Gastrocnemius medialis (tissue), 4 donors: ENCODE data around the gene PFKM.

ENCODE experiments used
- POLR2A ChIP-seq, 2 donors: fragments of 450-650 bp; IDR thresholded peaks; one replicate each; pipeline ENCODE4 v1.6.1; 2017; ENCODE audit warnings: antibody characterized with exemption in 2 of 2, mild to moderate bottlenecking in 2 of 2, moderate library complexity in 2 of 2
- TF ChIP-seq, protein P1 (sequence below), 5 experiments: fragments of 450-650 bp in 3 of 5; fragments of 200-600 bp in 2 of 5; sonication (generic) in 2 of 5; IDR thresholded peaks in 4 of 5; conservative IDR thresholded peaks in 1 of 5; 1 replicate in 4 of 5; 2 replicates in 1 of 5; pipeline ENCODE4 v1.5.1; 2016 to 2019; ENCODE audit warnings: antibody characterized with exemption in 5 of 5, mild to moderate bottlenecking in 3 of 5, moderate library complexity in 3 of 5

DNA sequence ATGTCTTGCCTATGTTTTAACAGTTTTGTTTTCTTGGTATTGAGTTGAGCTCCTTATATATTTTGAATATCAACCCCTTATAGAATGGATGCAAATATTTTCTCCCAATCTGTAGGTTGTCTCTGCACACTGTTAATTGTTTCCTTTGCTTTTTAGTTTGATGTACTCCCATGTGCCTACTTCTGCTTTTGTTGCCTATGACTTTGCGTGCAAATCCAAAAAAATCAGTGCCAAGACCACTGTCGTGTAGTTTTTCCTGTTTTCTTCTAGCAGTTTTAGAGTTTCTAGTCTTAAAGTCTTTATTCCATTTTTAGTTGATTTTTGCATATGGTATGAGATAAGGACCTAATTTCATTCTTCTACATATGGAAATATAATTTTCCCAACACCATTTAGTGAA lies 42.1 kb upstream of the PFKM start:
- TF ChIP-seq, protein P1, sequence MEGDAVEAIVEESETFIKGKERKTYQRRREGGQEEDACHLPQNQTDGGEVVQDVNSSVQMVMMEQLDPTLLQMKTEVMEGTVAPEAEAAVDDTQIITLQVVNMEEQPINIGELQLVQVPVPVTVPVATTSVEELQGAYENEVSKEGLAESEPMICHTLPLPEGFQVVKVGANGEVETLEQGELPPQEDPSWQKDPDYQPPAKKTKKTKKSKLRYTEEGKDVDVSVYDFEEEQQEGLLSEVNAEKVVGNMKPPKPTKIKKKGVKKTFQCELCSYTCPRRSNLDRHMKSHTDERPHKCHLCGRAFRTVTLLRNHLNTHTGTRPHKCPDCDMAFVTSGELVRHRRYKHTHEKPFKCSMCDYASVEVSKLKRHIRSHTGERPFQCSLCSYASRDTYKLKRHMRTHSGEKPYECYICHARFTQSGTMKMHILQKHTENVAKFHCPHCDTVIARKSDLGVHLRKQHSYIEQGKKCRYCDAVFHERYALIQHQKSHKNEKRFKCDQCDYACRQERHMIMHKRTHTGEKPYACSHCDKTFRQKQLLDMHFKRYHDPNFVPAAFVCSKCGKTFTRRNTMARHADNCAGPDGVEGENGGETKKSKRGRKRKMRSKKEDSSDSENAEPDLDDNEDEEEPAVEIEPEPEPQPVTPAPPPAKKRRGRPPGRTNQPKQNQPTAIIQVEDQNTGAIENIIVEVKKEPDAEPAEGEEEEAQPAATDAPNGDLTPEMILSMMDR (IDR thresholded peaks at IDR 0.05 in 4 of 5, conservative IDR thresholded peaks at IDR 0.05 in 1 of 5): no peak
- TF ChIP-seq POLR2A (IDR thresholded peaks at IDR 0.05): no peak
